ENCODE results near the gene PDS5B.

GRCh38 chr13:32592082-32592481 lies 5.8 kb downstream of the PDS5B start:
- TF ChIP-seq CTCF (IDR thresholded peaks at IDR 0.05) (no peak), POLR2AphosphoS5 (IDR thresholded peaks at IDR 0.05) (no peak), POLR2A (IDR thresholded peaks at IDR 0.05) (no peak), EP300 (IDR thresholded peaks at IDR 0.05) (no peak)

All from gastroesophageal sphincter (tissue), 3 donors.